ENCODE measurements around the gene PKD2L2. TPM values are rescaled to one million over a fixed set of nuclear protein-coding genes. Genes with fewer than 3 reads are reported as not detected.

PKD2L2 gene
- total and polyA plus RNA-seq, 12 donors: 0.06 to 1.7 (median 0.52) TPM; not detected in 2

- Histone ChIP-seq H3K36me3 (peaks cover 0 to 9% (median 0%) of the 10 kb centered on the region in 9 donors), H3K27ac (peak overlapping the region; percentile 83 to 96 (median 92)), H3K4me3 (peak overlapping the region in 7 of 10 donors; percentile 51 to 65 (median 60)), H3K27me3 (no peaks in the 10 kb centered on the region), H3K9me3 (no peaks in the 10 kb centered on the region), H3K4me1 (peaks cover 0 to 34% (median 15%) of the 10 kb centered on the region in 9 donors)
- no peak for ATAC-seq
- no peak for TF ChIP-seq CTCF (IDR thresholded peaks at IDR 0.05)
- DNase-seq: no peak
- WGBS, 2 donors: 72 to 76% methylated on average over 2 of the region's 2 CpGs
- intact Hi-C loops (cut with DNase I): loop anchor here in 5 of 10 donors (2.0 to 10.0 kb wide), 4 partner anchors 29 to 113 kb away; no protein-coding TSS in a partner anchor
Measured at GRCh38 chr5:137887831-137888230, 1.4 kb upstream of the PKD2L2 start.

GRCh38 chr5:137888466-137888862 is 793 bp upstream of the PKD2L2 start:
- peak in 3 of 8 donors; percentile 31 to 35 (median 34) for ATAC-seq
- Histone ChIP-seq H3K27ac (peak overlapping the region; percentile 83 to 96 (median 92)), H3K4me1 (peaks cover 0 to 34% (median 16%) of the 10 kb centered on the region in 9 donors), H3K4me3 (peak overlapping the region; percentile 41 to 65 (median 60)), H3K9me3 (no peaks in the 10 kb centered on the region), H3K36me3 (peaks cover 0 to 3% (median 0%) of the 10 kb centered on the region in 9 donors), H3K27me3 (no peaks in the 10 kb centered on the region)
- intact Hi-C loops (cut with DNase I): loop anchor here in 5 of 10 donors (2.0 to 10.0 kb wide), 4 partner anchors 30 to 114 kb away; no protein-coding TSS in a partner anchor
- no peak for DNase-seq
- no peak for TF ChIP-seq CTCF (IDR thresholded peaks at IDR 0.05)
- WGBS, 2 donors: 16 to 27% methylated on average over 7 of the region's 7 CpGs

- no peak for ATAC-seq
- Histone ChIP-seq H3K27me3 (no peaks in the 10 kb centered on the region), H3K4me1 (peaks cover 0 to 34% (median 23%) of the 10 kb centered on the region in 9 donors), H3K36me3 (no peaks in the 10 kb centered on the region), H3K27ac (peak overlapping the region in 2 of 10 donors; percentile 34 to 96), H3K4me3 (no peak overlapping the region), H3K9me3 (no peaks in the 10 kb centered on the region)
- WGBS, 2 donors: 90 to 92% methylated on average over 1 of the region's 1 CpG
- no peak for TF ChIP-seq CTCF (IDR thresholded peaks at IDR 0.05)
- intact Hi-C loops (cut with DNase I): loop anchor here in 1 of 10 donors (5.0 kb wide), 1 partner anchor 61 kb away; no protein-coding TSS in a partner anchor
- DNase-seq: no peak
Measured at GRCh38 chr5:137890845-137891244, 1.6 kb downstream of the PKD2L2 start.

- H3K9me3 ChIP-seq: no peaks in the 10 kb centered on the region
- WGBS, 2 donors: 91 to 95% methylated on average over 3 of the region's 3 CpGs
- H3K27me3 ChIP-seq: no peaks in the 10 kb centered on the region
- ATAC-seq (no peak), DNase-seq (no peak)
- no peak overlapping the region for H3K4me3 ChIP-seq
- TF ChIP-seq CTCF (IDR thresholded peaks at IDR 0.05): peak in 2 of 9 donors; percentile 21 to 36
- H3K27ac ChIP-seq: no peak overlapping the region
- peaks cover 0 to 30% (median 19%) of the 10 kb centered on the region in 9 donors for H3K4me1 ChIP-seq
- intact Hi-C loops (cut with DNase I): loop anchor here in 1 of 10 donors (5.0 kb wide), 1 partner anchor 60 kb away; no protein-coding TSS in a partner anchor
- no peaks in the 10 kb centered on the region for H3K36me3 ChIP-seq
Measured at GRCh38 chr5:137891849-137892248, 2.6 kb downstream of the PKD2L2 start.

Measured in heart right ventricle (tissue), 16 donors.